ENCODE measurements around the gene PCSK6. TPM values are rescaled to one million over a fixed set of nuclear protein-coding genes. Genes with fewer than 3 reads are reported as not detected.

Gene PCSK6
- total and polyA plus RNA-seq, 9 donors, result 3.8 to 26.0 (median 13.0) TPM

DNA sequence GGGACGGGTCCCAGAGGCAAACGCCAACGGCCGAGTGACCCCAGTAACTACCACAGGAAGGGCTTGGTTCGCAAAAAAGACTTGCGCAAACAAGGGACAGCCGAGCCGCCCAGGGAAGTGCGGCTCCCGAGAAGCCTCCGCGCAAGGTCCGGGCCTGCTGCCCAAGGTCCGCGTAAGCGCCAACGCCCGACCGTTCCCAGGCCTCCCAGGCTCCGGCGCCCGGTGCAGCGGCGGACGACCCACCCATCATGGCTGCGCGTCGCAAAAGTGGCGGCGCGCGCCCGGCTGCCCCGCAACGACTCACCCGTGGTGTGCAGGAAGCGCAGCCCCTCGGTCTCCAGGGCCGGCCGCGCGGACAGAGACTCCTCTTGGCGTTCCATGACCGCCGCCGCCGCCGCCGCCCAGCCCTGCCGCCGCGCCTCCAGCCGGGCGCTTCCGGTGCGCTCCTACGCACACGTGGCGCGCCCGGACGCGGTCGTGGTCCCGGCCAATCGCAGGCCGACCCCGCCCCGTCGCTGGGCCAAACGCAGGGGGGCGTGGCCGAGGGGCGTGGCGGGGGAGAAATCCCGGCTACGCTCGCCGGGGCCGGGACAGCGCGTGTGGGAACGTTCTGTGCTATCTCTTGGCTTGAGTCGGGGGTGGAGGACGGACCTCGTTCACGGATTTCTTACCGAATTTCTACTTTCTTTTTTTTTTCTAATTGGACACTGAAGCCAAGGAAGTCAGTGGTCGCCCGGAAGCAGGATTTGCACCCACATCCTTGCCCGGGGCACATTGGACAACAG is 212.3 kb downstream of the PCSK6 start, which contains the start of gene SELENOS:
Gene SELENOS, minus strand, starts transcription at position 448 of the 785 bp plus-strand sequence. Its CDS starts 68 bp downstream, at position 380.
- 0 to 1% (median 0%) methylated on average over 52 to 91 of the region's 91 CpGs for WGBS, 3 donors
- intact Hi-C loops (cut with DNase I), result loop anchor here in 2 of 4 donors (5.0 to 10.0 kb wide), 2 partner anchors 672 to 935 kb away; partner anchors contain the start of genes ADAMTS17 (in 1 of the 2), ASB7 (in 1 of the 2) and LINS1 (in 1 of the 2)
- H3K36me3 ChIP-seq, result no peaks in the 10 kb centered on the region

DNA sequence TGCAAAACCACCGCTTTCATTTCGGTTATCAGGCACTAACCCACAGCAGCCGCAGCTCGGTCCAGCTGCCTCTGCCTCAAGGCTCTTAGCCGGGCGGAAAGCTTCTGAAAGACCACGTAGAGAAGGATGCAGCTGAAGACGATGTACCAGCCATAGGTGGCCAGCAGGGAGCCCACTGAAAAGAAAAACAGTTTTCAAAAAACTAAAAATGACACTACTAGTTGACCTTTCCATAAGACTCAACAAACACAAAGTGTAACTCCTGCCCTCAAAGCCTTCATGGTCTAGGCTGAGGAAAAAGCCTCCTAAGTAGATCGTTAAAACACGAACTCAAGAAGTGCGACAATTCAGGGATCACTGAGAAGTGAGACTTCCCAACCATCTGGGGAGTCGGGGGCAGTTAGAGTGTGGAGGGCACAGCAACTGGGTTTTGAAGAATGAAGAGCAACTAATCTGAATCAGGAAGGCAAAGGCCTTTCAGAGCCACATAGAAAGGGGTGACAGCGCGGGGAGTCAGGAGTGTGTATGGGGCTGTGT is 212.9 kb downstream of the PCSK6 start:
- 3 to 8% (median 4%) methylated on average over 14 of the region's 14 CpGs for WGBS, 3 donors
- Histone ChIP-seq H3K27ac (peak overlapping the region; percentile 57 to 77), H3K36me3 (no peaks in the 10 kb centered on the region), H3K27me3 (no peaks in the 10 kb centered on the region), H3K9me3 (no peaks in the 10 kb centered on the region), H3K4me1 (ENCODE audit: insufficient read depth) (peaks cover 3% of the 10 kb centered on the region), H3K4me3 (peak overlapping the region; percentile 98)
- DNase-seq, result no peak
- TF ChIP-seq EP300 (IDR thresholded peaks at IDR 0.05) (no peak), POLR2A (IDR thresholded peaks at IDR 0.05) (no peak)
- TF ChIP-seq, protein P1, sequence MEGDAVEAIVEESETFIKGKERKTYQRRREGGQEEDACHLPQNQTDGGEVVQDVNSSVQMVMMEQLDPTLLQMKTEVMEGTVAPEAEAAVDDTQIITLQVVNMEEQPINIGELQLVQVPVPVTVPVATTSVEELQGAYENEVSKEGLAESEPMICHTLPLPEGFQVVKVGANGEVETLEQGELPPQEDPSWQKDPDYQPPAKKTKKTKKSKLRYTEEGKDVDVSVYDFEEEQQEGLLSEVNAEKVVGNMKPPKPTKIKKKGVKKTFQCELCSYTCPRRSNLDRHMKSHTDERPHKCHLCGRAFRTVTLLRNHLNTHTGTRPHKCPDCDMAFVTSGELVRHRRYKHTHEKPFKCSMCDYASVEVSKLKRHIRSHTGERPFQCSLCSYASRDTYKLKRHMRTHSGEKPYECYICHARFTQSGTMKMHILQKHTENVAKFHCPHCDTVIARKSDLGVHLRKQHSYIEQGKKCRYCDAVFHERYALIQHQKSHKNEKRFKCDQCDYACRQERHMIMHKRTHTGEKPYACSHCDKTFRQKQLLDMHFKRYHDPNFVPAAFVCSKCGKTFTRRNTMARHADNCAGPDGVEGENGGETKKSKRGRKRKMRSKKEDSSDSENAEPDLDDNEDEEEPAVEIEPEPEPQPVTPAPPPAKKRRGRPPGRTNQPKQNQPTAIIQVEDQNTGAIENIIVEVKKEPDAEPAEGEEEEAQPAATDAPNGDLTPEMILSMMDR (IDR thresholded peaks at IDR 0.05), result peak in 1 of 3 donors; percentile 16
- intact Hi-C loops (cut with DNase I), result loop anchor here in 2 of 4 donors (5.0 to 10.0 kb wide), 2 partner anchors 672 to 934 kb away; partner anchors contain the start of genes ADAMTS17 (in 1 of the 2), ASB7 (in 1 of the 2) and LINS1 (in 1 of the 2)

More for the DNA sequence above, 212.3 kb downstream of the PCSK6 start, which contains the start of gene SELENOS:
- no peak for TF ChIP-seq EP300 (IDR thresholded peaks at IDR 0.05)
- TF ChIP-seq POLR2A (IDR thresholded peaks at IDR 0.05), result peak; percentile 96
- TF ChIP-seq, protein P1 (IDR thresholded peaks at IDR 0.05), result peak in 1 of 3 donors; percentile 20
- Histone ChIP-seq H3K4me1 (ENCODE audit: insufficient read depth) (peaks cover 3% of the 10 kb centered on the region), H3K27ac (peak within 1 kb of the TSS; percentile 57 to 77), H3K9me3 (no peaks in the 10 kb centered on the region), H3K4me3 (peak within 1 kb of the TSS; percentile 98), H3K27me3 (no peaks in the 10 kb centered on the region)
- peak; percentile 91 to 97 (median 95) for DNase-seq

DNA sequence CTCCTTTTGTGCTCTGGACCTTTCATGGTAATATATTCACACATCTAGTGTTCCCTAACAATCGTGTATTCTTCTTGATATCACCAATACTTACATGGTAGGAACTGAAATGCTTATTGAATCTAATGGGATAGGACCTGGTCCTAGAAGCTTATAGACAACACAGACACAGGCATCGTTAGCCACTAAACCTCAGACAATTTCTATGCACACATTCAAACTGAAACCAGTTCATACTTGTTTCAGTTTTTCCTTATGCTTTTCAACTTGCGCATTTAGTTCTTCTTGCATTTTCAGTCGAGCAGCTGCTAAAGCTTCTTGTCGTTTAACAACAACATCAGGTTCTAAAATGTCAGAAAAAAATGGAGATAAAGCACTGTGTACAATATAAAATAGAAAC is 214.5 kb downstream of the PCSK6 start:
- no peak overlapping the region for H3K27ac ChIP-seq
- intact Hi-C loops (cut with DNase I), result loop anchor here in 2 of 4 donors (5.0 to 10.0 kb wide), 2 partner anchors 670 to 933 kb away; partner anchors contain the start of genes ADAMTS17 (in 1 of the 2), ASB7 (in 1 of the 2) and LINS1 (in 1 of the 2)
- WGBS, 3 donors, result 79 to 83% (median 81%) methylated on average over 5 of the region's 5 CpGs
- H3K4me3 ChIP-seq, result no peak overlapping the region
- no peaks in the 10 kb centered on the region for H3K36me3 ChIP-seq
- TF ChIP-seq, protein P1 (IDR thresholded peaks at IDR 0.05), result no peak
- TF ChIP-seq EP300 (IDR thresholded peaks at IDR 0.05) (no peak), POLR2A (IDR thresholded peaks at IDR 0.05) (no peak)
- H3K9me3 ChIP-seq, result no peaks in the 10 kb centered on the region
- H3K4me1 ChIP-seq (ENCODE audit: insufficient read depth), result peaks cover 3% of the 10 kb centered on the region
- no peaks in the 10 kb centered on the region for H3K27me3 ChIP-seq
- DNase-seq, result no peak

DNA sequence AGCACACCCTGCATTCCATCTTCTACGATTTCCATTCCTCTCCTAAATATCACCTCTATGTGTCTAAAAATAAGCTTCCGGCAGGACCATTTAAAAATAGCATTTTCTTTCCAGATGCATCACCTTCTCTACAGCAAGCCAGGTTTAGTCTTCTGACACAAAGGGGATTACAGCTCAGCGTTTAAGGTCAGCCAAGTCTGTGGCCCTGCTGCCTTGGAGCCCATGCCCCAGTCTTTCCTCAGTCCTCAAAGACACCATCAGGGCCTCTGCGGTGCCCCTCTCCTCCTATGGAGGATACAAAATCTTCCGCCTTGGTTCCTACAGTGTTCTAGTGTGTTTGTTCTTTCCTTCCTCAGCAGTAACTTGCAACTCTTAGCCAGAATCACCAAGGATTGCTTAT is 216.0 kb downstream of the PCSK6 start:
- WGBS, 3 donors, result 73 to 78% (median 74%) methylated on average over 5 of the region's 5 CpGs
- H3K4me1 ChIP-seq (ENCODE audit: insufficient read depth), result peaks cover 3% of the 10 kb centered on the region
- no peaks in the 10 kb centered on the region for H3K9me3 ChIP-seq
- intact Hi-C loops (cut with DNase I), result loop anchor here in 1 of 4 donors (10.0 kb wide), 1 partner anchor 669 kb away; the partner anchor contains the start of genes ASB7 and LINS1
- no peaks in the 10 kb centered on the region for H3K27me3 ChIP-seq
- DNase-seq, result no peak
- H3K27ac ChIP-seq, result no peak overlapping the region
- H3K4me3 ChIP-seq, result no peak overlapping the region
- H3K36me3 ChIP-seq, result no peaks in the 10 kb centered on the region
- no peak for TF ChIP-seq EP300 (IDR thresholded peaks at IDR 0.05)
- TF ChIP-seq, protein P1 (IDR thresholded peaks at IDR 0.05), result no peak
- no peak for TF ChIP-seq POLR2A (IDR thresholded peaks at IDR 0.05)
